ENCODE measurements around the gene MPST.

DNA sequence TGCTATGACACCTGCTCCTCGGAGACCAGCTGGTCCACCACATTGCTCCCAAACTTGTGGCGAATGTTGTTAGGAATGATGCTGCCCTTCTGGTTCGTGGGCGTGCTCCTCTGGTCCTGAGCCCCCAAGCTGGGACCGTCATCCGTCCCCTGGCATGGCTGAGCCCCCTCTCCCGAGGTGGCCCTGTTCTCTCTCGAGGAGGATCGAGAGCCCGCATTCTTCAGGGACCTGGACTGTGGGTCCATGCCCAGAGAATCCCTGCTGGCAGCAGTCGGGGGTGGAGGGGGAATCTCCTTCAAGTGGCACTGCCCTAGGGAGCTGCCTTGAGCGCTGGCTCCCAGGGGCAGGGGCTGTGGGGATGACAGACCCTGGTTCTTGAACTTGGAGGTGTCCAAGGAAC lies 17.7 kb upstream of the MPST start:
- TF ChIP-seq POLR2A (IDR thresholded peaks at IDR 0.05): no peak
- TF ChIP-seq, protein P1, sequence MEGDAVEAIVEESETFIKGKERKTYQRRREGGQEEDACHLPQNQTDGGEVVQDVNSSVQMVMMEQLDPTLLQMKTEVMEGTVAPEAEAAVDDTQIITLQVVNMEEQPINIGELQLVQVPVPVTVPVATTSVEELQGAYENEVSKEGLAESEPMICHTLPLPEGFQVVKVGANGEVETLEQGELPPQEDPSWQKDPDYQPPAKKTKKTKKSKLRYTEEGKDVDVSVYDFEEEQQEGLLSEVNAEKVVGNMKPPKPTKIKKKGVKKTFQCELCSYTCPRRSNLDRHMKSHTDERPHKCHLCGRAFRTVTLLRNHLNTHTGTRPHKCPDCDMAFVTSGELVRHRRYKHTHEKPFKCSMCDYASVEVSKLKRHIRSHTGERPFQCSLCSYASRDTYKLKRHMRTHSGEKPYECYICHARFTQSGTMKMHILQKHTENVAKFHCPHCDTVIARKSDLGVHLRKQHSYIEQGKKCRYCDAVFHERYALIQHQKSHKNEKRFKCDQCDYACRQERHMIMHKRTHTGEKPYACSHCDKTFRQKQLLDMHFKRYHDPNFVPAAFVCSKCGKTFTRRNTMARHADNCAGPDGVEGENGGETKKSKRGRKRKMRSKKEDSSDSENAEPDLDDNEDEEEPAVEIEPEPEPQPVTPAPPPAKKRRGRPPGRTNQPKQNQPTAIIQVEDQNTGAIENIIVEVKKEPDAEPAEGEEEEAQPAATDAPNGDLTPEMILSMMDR (IDR thresholded peaks at IDR 0.05): no peak
